Mesothelial cell of epicardium (in vitro differentiated cells): ENCODE data around the gene TATDN3. TPM values are rescaled to one million over a fixed set of nuclear protein-coding genes. Genes with fewer than 3 reads are reported as not detected.
"Not testable (repeated sequence)": the region's sequence is repeated elsewhere in the genome, so short reads cannot be mapped to it uniquely, and the experiment has no call there.

Experiments used
- DNase-seq, 2 experiments: peaks; one replicate each; pipeline ENCODE4 v3.0.0; 2021; ENCODE audit warnings: low spot score in 2 of 2; ENCODE audit not compliant: unreplicated experiment in 2 of 2
- H3K27ac Mint-ChIP-seq: 2 replicates; pipeline ENCODE4 v1.8.0; 2021; ENCODE audit warnings: mixed read lengths
- H3K27me3 Mint-ChIP-seq: 2 replicates; pipeline ENCODE4 v1.8.0; 2021; ENCODE audit warnings: low read depth, mixed read lengths
- H3K36me3 Mint-ChIP-seq: 2 replicates; pipeline ENCODE4 v1.8.0; 2021; ENCODE audit warnings: mixed read lengths
- H3K4me1 Mint-ChIP-seq: 2 replicates; pipeline ENCODE4 v1.8.0; 2021; ENCODE audit warnings: mixed read lengths
- H3K4me3 Mint-ChIP-seq: 2 replicates; pipeline ENCODE4 v1.8.0; 2021; ENCODE audit warnings: mild to moderate bottlenecking, moderate library complexity, mixed read lengths
- H3K9me3 Mint-ChIP-seq: 2 replicates; pipeline ENCODE4 v1.8.0; 2021; ENCODE audit warnings: mixed read lengths
- CTCF ChIP-seq: fragments of 200-600 bp; sonication (generic); IDR thresholded peaks from one replicate; pipeline ENCODE4 v1.5.0; 2021; ENCODE audit warnings: antibody characterized with exemption; ENCODE audit not compliant: unreplicated experiment
- total RNA-seq: library from RNA; stranded (reverse); gene quantifications from 3 replicates; pipeline ENCODE4 v1.2.1, GENCODE V29; 2021

The TATDN3 gene
- total RNA-seq, 1 donor from 2014 or later, result 11.3 TPM

- peaks cover 19% of the 10 kb centered on the region for H3K36me3 Mint-ChIP-seq
- DNase-seq, result no peak
- TF ChIP-seq CTCF, result no peak
- H3K27me3 Mint-ChIP-seq, result no peaks in the 10 kb centered on the region
- H3K9me3 Mint-ChIP-seq, result no peaks in the 10 kb centered on the region
- H3K4me1 Mint-ChIP-seq, result no peaks in the 10 kb centered on the region
- no peak overlapping the region for H3K27ac Mint-ChIP-seq
- no peak overlapping the region for H3K4me3 Mint-ChIP-seq
These were observed 32.0 kb upstream of the TATDN3 start for GRCh38 chr1:212759683-212760082.

GRCh38 chr1:212760126-212760823 lies 31.4 kb upstream of the TATDN3 start:
- no peak for TF ChIP-seq CTCF
- no peaks in the 10 kb centered on the region for H3K4me1 Mint-ChIP-seq
- DNase-seq, result no peak
- H3K27me3 Mint-ChIP-seq, result no peaks in the 10 kb centered on the region
- no peak overlapping the region for H3K27ac Mint-ChIP-seq
- H3K9me3 Mint-ChIP-seq, result no peaks in the 10 kb centered on the region
- H3K36me3 Mint-ChIP-seq, result peaks cover 24% of the 10 kb centered on the region
- H3K4me3 Mint-ChIP-seq, result no peak overlapping the region

- Mint-ChIP-seq H3K9me3 (peaks cover 11% of the 10 kb centered on the region), H3K36me3 (peaks cover 36% of the 10 kb centered on the region), H3K27me3 (no peaks in the 10 kb centered on the region), H3K4me3 (no peak overlapping the region), H3K4me1 (no peaks in the 10 kb centered on the region), H3K27ac (no peak overlapping the region)
- no peak for DNase-seq
- no peak for TF ChIP-seq CTCF
These were observed 29.5 kb upstream of the TATDN3 start for GRCh38 chr1:212762234-212762633.

- TF ChIP-seq CTCF, result no peak
- Mint-ChIP-seq H3K4me3 (no peak overlapping the region), H3K27me3 (no peaks in the 10 kb centered on the region), H3K4me1 (no peaks in the 10 kb centered on the region), H3K36me3 (peaks cover 42% of the 10 kb centered on the region), H3K27ac (no peak overlapping the region), H3K9me3 (peaks cover 17% of the 10 kb centered on the region)
- no peak for DNase-seq
These were observed 28.9 kb upstream of the TATDN3 start for GRCh38 chr1:212762839-212763238.

GRCh38 chr1:212764718-212765281 lies 26.9 kb upstream of the TATDN3 start:
- peaks cover 35% of the 10 kb centered on the region for H3K9me3 Mint-ChIP-seq
- H3K27ac Mint-ChIP-seq, H3K27me3 Mint-ChIP-seq, DNase-seq, H3K4me1 Mint-ChIP-seq, H3K4me3 Mint-ChIP-seq: not testable (repeated sequence)
- peaks cover 57% of the 10 kb centered on the region for H3K36me3 Mint-ChIP-seq

GRCh38 chr1:212766825-212767224 lies 24.9 kb upstream of the TATDN3 start:
- DNase-seq, H3K4me1 Mint-ChIP-seq, H3K27me3 Mint-ChIP-seq, H3K4me3 Mint-ChIP-seq, H3K27ac Mint-ChIP-seq: not testable (repeated sequence)
- Mint-ChIP-seq H3K36me3 (peaks cover 66% of the 10 kb centered on the region), H3K9me3 (peaks cover 45% of the 10 kb centered on the region)
